VCaP (cell line): ENCODE measurements around the gene CNOT3.

Experiments
- H3K27ac ChIP-seq: fragments of 450-650 bp; 2 replicates; pipeline ENCODE4 v1.5.1; 2017
- CTCF ChIP-seq: fragments of 450-650 bp; conservative IDR thresholded peaks from 2 replicates; pipeline ENCODE4 v1.5.1; 2017; ENCODE audit warnings: mild to moderate bottlenecking, moderate library complexity

Gene CNOT3

GRCh38 chr19:54154603-54155345 is 17.2 kb downstream of the CNOT3 start:
- no peak overlapping the region for H3K27ac ChIP-seq
- no peak for TF ChIP-seq CTCF

- no peak overlapping the region for H3K27ac ChIP-seq
- no peak for TF ChIP-seq CTCF
Observed at GRCh38 chr19:54155694-54156093, 18.1 kb downstream of the CNOT3 start.

- H3K27ac ChIP-seq = peak overlapping the region; percentile 27; the same call in 1 of the 2 replicates
- no peak for TF ChIP-seq CTCF
Observed at GRCh38 chr19:54156490-54156889, 18.9 kb downstream of the CNOT3 start.

- TF ChIP-seq CTCF = no peak
- peak overlapping the region; percentile 27; the same call in 1 of the 2 replicates for H3K27ac ChIP-seq
Observed at GRCh38 chr19:54156953-54157352, 19.4 kb downstream of the CNOT3 start.

DNA sequence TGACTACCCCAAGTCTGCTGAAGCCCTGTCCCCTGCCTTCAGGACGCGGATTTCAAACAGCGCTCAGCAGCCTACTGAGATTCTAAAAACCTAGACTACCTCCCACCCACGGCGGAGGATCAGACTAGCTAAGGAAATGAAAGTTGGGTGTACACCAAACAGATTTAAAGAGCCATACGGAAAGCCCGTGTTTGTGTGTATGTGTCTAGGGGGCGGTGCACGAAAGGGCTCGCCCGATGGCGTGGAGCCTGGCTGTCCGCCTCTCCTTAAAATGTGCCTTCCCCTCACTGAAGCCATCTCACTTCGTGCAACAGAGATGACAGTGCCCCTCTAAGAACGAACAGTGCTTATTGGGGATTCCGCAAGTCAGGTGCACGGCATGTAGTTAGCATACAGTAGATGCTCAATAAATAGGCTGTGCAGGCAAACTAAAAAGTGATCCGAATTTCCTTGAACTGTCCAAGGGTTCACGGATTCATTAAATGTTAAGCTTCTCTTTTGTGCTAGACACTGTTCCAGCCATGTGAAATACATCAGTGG is 21.3 kb downstream of the CNOT3 start:
- TF ChIP-seq CTCF = no peak
- peak overlapping the region; percentile 91 for H3K27ac ChIP-seq

GRCh38 chr19:54159352-54160181 is 22.0 kb downstream of the CNOT3 start, which contains the start of gene LENG1:
LENG1 (minus strand) TSS chr19:54159721; CDS start chr19:54159695, 26 bp downstream.
- peak within 1 kb of the TSS; percentile 91 for H3K27ac ChIP-seq
- TF ChIP-seq CTCF = peak; percentile 7; the same call in 1 of the 2 replicates

- peak overlapping the region; percentile 91 for H3K27ac ChIP-seq
- TF ChIP-seq CTCF = no peak
Observed at GRCh38 chr19:54160182-54160811, 22.7 kb downstream of the CNOT3 start.
